CD14-positive monocyte (primary cell): ENCODE data around the gene SALL1. TPM values are rescaled to one million over a fixed set of nuclear protein-coding genes. Genes with fewer than 3 reads are reported as not detected.

Experiments
- DNase-seq, 3 donors: peaks; one replicate each; pipeline ENCODE4 v3.0.0-alpha.2; 2011 to 2022
- H2AFZ ChIP-seq: 2 replicates; pipeline ENCODE4 v1.6.0; 2012; ENCODE audit warnings: mild to moderate bottlenecking, low read depth, low read length, inconsistent platforms; ENCODE audit not compliant: insufficient read depth, poor library complexity, severe bottlenecking
- H3K27ac ChIP-seq, 2 donors: 1 replicate in 1 of 2; 2 replicates in 1 of 2; pipeline ENCODE4 v1.5.1; 2012 to 2013; ENCODE audit warnings: low read length in 2 of 2, control low read depth in 1 of 2, inconsistent platforms in 1 of 2, low read depth in 1 of 2, mild to moderate bottlenecking in 1 of 2
- H3K27me3 ChIP-seq, 2 donors: one replicate each; pipeline versions ENCODE4 v1.6.0 to v1.6.1; 2011 to 2013; ENCODE audit warnings: low read length in 2 of 2; ENCODE audit not compliant: control insufficient read depth in 2 of 2, insufficient read depth in 2 of 2
- H3K36me3 ChIP-seq, 2 donors: replicated peaks in 1 of 2; 1 replicate in 1 of 2; 2 replicates in 1 of 2; pipeline versions ENCODE4 v1.5.1 to v1.6.1; 2012 to 2013; ENCODE audit warnings: low read length in 2 of 2, control low read depth in 1 of 2, inconsistent platforms in 1 of 2, mild to moderate bottlenecking in 1 of 2; ENCODE audit not compliant: insufficient read depth in 2 of 2, control insufficient read depth in 1 of 2
- H3K4me1 ChIP-seq, 2 donors: 1 replicate in 1 of 2; 2 replicates in 1 of 2; pipeline versions ENCODE4 v1.5.1 to v1.6.1; 2012 to 2013; ENCODE audit warnings: low read length in 2 of 2, control low read depth in 1 of 2, inconsistent platforms in 1 of 2, mild to moderate bottlenecking in 1 of 2, moderate library complexity in 1 of 2; ENCODE audit not compliant: insufficient read depth in 2 of 2, control insufficient read depth in 1 of 2
- H3K4me2 ChIP-seq: replicated peaks from 2 replicates; pipeline ENCODE3; 2012; ENCODE audit warnings: low read length, moderate library complexity, mild to moderate bottlenecking; ENCODE audit not compliant: poor library complexity, severe bottlenecking; ENCODE audit errors: extremely low read depth
- H3K4me3 ChIP-seq, 3 experiments: fragments of 200-600 bp in 1 of 3; sonication (generic) in 1 of 3; replicated peaks in 1 of 3; 1 replicate in 2 of 3; 2 replicates in 1 of 3; pipeline ENCODE4 v1.5.1; 2011 to 2013; ENCODE audit warnings: low read length in 3 of 3, mild to moderate bottlenecking in 3 of 3, control low read depth in 2 of 3, low read depth in 2 of 3, inconsistent platforms in 1 of 3, moderate library complexity in 1 of 3
- H3K79me2 ChIP-seq: 2 replicates; pipeline ENCODE4 v1.6.0; 2012; ENCODE audit warnings: mild to moderate bottlenecking, control low read depth, inconsistent platforms, low read length, moderate library complexity; ENCODE audit not compliant: insufficient read depth
- H3K9ac ChIP-seq: 2 replicates; pipeline ENCODE4 v1.6.0; 2017; ENCODE audit warnings: low read length, mild to moderate bottlenecking; ENCODE audit not compliant: insufficient read depth, poor library complexity, severe bottlenecking
- H3K9me3 ChIP-seq, 2 donors: replicated peaks in 1 of 2; 1 replicate in 1 of 2; 2 replicates in 1 of 2; pipeline versions ENCODE4 v1.5.1 to v1.6.1; 2012 to 2013; ENCODE audit warnings: low read length in 2 of 2, control low read depth in 1 of 2; ENCODE audit not compliant: control insufficient read depth in 1 of 2, insufficient read depth in 1 of 2
- H4K20me1 ChIP-seq: 2 replicates; pipeline ENCODE4 v1.6.0; 2012; ENCODE audit warnings: mild to moderate bottlenecking, low read length, control low read depth, moderate library complexity; ENCODE audit not compliant: insufficient read depth
- H3K27ac Mint-ChIP-seq, 7 donors: one replicate each; pipeline ENCODE4 v1.8.0; 2020; ENCODE audit warnings: mild to moderate bottlenecking in 7 of 7, mixed read lengths in 7 of 7, moderate library complexity in 6 of 7, inconsistent platforms in 2 of 7
- H3K27me3 Mint-ChIP-seq, 3 donors: one replicate each; pipeline ENCODE4 v1.8.0; 2021 to 2022; ENCODE audit warnings: low read depth in 3 of 3, mild to moderate bottlenecking in 3 of 3, mixed read lengths in 3 of 3, moderate library complexity in 3 of 3, inconsistent platforms in 1 of 3
- H3K36me3 Mint-ChIP-seq, 2 donors: one replicate each; pipeline ENCODE4 v1.8.0; 2020; ENCODE audit warnings: mixed read lengths in 2 of 2, inconsistent platforms in 1 of 2, mild to moderate bottlenecking in 1 of 2
- H3K4me1 Mint-ChIP-seq: one replicate; pipeline ENCODE4 v1.8.0; 2020; ENCODE audit warnings: mild to moderate bottlenecking, mixed read lengths
- H3K4me3 Mint-ChIP-seq, 2 donors: one replicate each; pipeline ENCODE4 v1.8.0; 2020; ENCODE audit warnings: mild to moderate bottlenecking in 2 of 2, mixed read lengths in 2 of 2, moderate library complexity in 1 of 2
- H3K9me3 Mint-ChIP-seq, 7 donors: one replicate each; pipeline ENCODE4 v1.8.0; 2020 to 2022; ENCODE audit warnings: mixed read lengths in 7 of 7, mild to moderate bottlenecking in 6 of 7, moderate library complexity in 6 of 7, inconsistent platforms in 2 of 7
- CTCF ChIP-seq: fragments of 200-600 bp; IDR thresholded peaks from one replicate; pipeline ENCODE4 v1.8.0; 2022; ENCODE audit warnings: antibody characterized with exemption, mild to moderate bottlenecking
- WGBS: methylation state at CpG from one replicate; pipeline ENCODE4 v1.1.5; 2013; ENCODE audit warnings: missing lambda C conversion rate; ENCODE audit not compliant: insufficient coverage; 5-methylcytosine and 5-hydroxymethylcytosine counted together
- intact Hi-C, 2 donors: fragments of 100-400 bp; cut with micrococcal nuclease; formaldehyde crosslinking; loops; one replicate each; pipeline versions ENCODE4 v1.15.0 to v1.15.1; 2023
- polyA plus RNA-seq, 3 donors: library from polyadenylated mRNA; depleted of rRNA in 1 of 3; unstranded in 2 of 3; stranded (reverse) in 1 of 3; fragments of 300-500 nt in 2 of 3; fragments of >200 nt in 1 of 3; fragmentation: Illumina TruSeq in 2 of 3; gene quantifications; 1 replicate in 2 of 3; 2 replicates in 1 of 3; pipeline ENCODE4 v1.2.3, GENCODE V29; 2012 to 2021

SALL1 gene
- polyA plus RNA-seq, 3 donors: not detected

- DNase-seq: no peak
- H3K36me3 Mint-ChIP-seq: peaks cover 0 to 2% of the 10 kb centered on the region in 2 donors
- H3K27ac ChIP-seq: no peak overlapping the region
- H3K27ac Mint-ChIP-seq: no peak overlapping the region
- H3K9me3 Mint-ChIP-seq: peaks cover 0 to 2% (median 0%) of the 10 kb centered on the region in 7 donors
- H3K27me3 Mint-ChIP-seq: peaks cover 22 to 41% (median 23%) of the 10 kb centered on the region in 3 donors
- no peaks in the 10 kb centered on the region for H3K4me1 ChIP-seq
- H3K4me3 Mint-ChIP-seq: no peak overlapping the region
- no peaks in the 10 kb centered on the region for H3K9me3 ChIP-seq
- no peak for TF ChIP-seq CTCF
- H3K36me3 ChIP-seq: no peaks in the 10 kb centered on the region
- H3K79me2 ChIP-seq: no peaks in the 10 kb centered on the region
- no peaks in the 10 kb centered on the region for H3K4me1 Mint-ChIP-seq
- H4K20me1 ChIP-seq: no peaks in the 10 kb centered on the region
- H3K4me3 ChIP-seq: no peak overlapping the region
- intact Hi-C loops: no loop called here
- no peak overlapping the region for H3K4me2 ChIP-seq
- H3K27me3 ChIP-seq: peaks cover 14 to 29% of the 10 kb centered on the region in 2 donors
- H3K9ac ChIP-seq: no peak overlapping the region
- H2AFZ ChIP-seq: no peak overlapping the region
- 92% methylated on average over 10 of the region's 11 CpGs for WGBS
Measured at GRCh38 chr16:51139568-51139967, 11.5 kb downstream of the SALL1 start.

- H3K27ac ChIP-seq: no peak overlapping the region
- Mint-ChIP-seq H3K27ac (no peak overlapping the region), H3K27me3 (peaks cover 34 to 46% (median 35%) of the 10 kb centered on the region in 3 donors), H3K9me3 (peaks cover 0 to 5% (median 2%) of the 10 kb centered on the region in 7 donors), H3K36me3 (peaks cover 0 to 5% of the 10 kb centered on the region in 2 donors), H3K4me3 (no peak overlapping the region), H3K4me1 (no peaks in the 10 kb centered on the region)
- H2AFZ ChIP-seq: no peak overlapping the region
- no peak for TF ChIP-seq CTCF
- H3K4me3 ChIP-seq: no peak overlapping the region
- intact Hi-C loops: no loop called here
- H3K4me2 ChIP-seq: no peak overlapping the region
- no peaks in the 10 kb centered on the region for H3K36me3 ChIP-seq
- 98% methylated on average over 6 of the region's 10 CpGs for WGBS
- no peaks in the 10 kb centered on the region for H4K20me1 ChIP-seq
- H3K9me3 ChIP-seq: no peaks in the 10 kb centered on the region
- no peaks in the 10 kb centered on the region for H3K4me1 ChIP-seq
- no peak for DNase-seq
- H3K79me2 ChIP-seq: no peaks in the 10 kb centered on the region
- H3K9ac ChIP-seq: no peak overlapping the region
- H3K27me3 ChIP-seq: peaks cover 25 to 36% of the 10 kb centered on the region in 2 donors
Measured at GRCh38 chr16:51138178-51138577, 12.9 kb downstream of the SALL1 start.
